ENCODE results near the gene NT5C2.

- no peak for TF ChIP-seq CTCF (IDR thresholded peaks at IDR 0.05)
- TF ChIP-seq, protein P1, sequence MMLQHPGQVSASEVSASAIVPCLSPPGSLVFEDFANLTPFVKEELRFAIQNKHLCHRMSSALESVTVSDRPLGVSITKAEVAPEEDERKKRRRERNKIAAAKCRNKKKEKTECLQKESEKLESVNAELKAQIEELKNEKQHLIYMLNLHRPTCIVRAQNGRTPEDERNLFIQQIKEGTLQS (CRISPR knock-in tag; conservative IDR thresholded peaks at IDR 0.05), result no peak
- TF ChIP-seq FOXK1 (CRISPR knock-in tag; IDR thresholded peaks at IDR 0.05), result no peak
- no peak for TF ChIP-seq ATF1 (CRISPR knock-in tag; IDR thresholded peaks at IDR 0.05)
- TF ChIP-seq ZNF416 (CRISPR knock-in tag; IDR thresholded peaks at IDR 0.05), result no peak
- TF ChIP-seq E2F5 (CRISPR knock-in tag; IDR thresholded peaks at IDR 0.05), result no peak
- no peak for TF ChIP-seq NR3C1 (CRISPR knock-in tag; conservative IDR thresholded peaks at IDR 0.05; ENCODE audit: low read depth)
These were observed 22.5 kb upstream of the NT5C2 start for GRCh38 chr10:103215601-103216000.
